Stimulated activated CD4-positive, alpha-beta T cell treated with anti-CD3 and anti-CD28 coated beads, Interleukin-4, amount 100 ng/mL, for 1 hour (primary cell): ENCODE data around the gene FLYWCH1.

Source experiments
- DNase-seq: peaks from one replicate; pipeline ENCODE4 v3.0.0-alpha.2; 2020

FLYWCH1 gene

GRCh38 chr16:2900526-2901075, 11.1 kb upstream of the FLYWCH1 start:
- DNase-seq = no peak

GRCh38 chr16:2902337-2903130, 9.2 kb upstream of the FLYWCH1 start:
- no peak for DNase-seq

DNA sequence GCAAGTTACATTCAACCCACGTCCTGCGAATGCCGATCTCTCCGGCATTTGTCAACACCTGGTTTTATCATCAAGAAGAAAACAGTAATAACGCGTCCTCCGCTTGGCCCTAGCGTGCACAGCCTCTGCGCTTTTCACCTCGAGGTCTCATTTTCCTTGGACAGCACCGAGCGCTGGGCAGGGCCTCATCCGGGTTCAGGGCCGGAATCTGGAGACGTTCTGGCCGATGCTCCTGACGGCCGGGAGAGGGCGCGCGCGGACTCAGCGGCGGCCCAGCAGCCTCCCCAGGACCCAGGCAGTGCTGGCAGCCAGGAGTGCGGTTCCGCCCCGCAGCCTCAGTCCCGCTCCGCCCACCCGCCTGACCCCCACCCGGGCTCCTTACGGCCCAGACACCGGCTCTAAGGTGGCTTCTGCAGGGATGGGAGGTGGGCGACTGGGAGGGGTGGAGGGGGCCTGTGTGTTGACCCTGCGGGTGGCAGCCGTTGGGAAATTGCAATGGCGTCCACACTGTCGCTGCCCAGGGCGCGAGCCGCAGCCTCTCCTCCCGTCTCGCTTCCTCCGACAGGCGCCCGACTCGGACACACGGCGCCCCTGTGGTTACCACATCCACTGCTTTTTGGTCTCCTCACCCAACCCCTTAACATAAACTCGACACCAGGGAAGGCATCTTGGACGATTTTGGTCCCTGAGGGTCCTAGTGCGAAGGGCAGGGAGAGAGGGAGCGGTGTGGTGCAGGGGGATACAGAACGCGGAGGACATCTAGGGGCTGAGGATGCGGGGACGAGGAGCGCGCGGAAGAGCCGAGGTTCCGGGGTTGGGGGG, 7.4 kb upstream of the FLYWCH1 start:
- peak; percentile 74 for DNase-seq

DNA sequence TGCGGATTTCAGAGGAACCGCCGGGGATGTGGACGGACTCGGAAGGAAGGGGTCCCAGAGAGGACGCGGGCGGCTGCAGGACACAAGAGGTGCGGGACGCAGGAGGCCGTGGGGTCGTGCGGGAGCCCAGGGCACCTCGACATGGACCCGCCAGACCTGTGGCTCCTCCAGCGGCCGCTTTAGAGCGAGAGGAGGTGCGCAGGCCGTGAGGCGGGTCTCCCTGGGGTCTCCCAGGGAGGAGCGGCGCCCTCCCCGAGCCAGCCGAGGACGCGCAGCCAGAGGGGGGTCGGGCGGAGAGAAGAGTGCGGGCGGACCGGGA, 6.8 kb upstream of the FLYWCH1 start:
- DNase-seq = no peak

DNA sequence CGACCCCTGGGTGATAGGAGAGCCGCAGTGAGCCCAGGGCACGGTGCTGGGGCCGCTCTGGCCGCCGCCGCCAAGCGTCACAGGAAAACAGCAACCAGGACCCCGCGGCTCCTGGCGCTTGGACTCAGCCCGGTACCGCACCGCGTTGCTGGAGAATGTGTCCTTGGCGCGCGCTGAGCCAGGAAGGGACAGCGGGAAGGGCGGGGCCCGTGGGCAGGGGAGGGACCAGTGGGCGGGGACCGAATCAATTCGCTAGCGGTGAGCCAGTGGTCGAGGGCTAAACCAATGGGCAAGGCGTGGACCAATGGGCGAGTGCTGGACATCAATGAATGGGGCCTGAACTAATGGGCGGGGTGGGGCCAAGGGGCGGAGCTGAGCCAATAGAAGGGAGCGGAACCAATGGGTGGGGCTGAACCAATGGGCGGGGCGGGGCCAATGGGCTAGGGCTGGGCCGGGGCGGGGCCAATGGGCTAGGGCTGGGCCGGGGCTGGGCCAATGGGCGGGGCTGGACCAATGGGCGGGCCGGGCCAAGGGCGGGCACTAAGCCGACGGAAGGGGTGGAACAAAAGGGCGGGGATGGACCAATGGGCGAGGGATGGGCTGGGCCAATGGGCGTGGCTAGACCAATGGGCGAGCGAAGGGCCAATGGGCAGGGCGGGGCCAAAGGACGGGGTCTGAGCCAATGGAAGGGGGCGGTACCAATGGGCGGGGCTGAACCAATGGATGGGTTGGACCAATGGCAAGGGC, 6.3 kb upstream of the FLYWCH1 start:
- peak; percentile 91 for DNase-seq

DNA sequence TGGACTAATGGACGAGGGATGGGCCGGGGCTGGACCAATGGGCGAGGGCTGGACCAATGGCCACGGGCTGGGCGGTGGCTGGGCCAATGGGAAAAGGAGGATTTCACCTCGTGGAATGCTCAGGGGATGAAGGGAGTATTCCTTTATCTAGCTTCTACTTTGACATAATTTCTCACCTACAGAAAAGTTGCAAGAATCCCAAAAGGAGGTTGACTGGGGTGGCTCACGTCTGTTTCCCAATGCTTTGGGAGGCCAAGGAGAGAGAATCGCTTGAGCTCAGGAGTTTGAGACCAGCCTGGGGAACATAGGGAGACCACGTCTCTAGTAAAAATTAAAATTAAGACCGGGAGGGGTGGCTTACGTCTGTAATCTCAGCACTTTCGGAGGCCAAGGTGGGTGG, 5.7 kb upstream of the FLYWCH1 start:
- DNase-seq = no peak

GRCh38 chr16:2907084-2907753, 4.5 kb upstream of the FLYWCH1 start:
- DNase-seq = peak; percentile 25

DNA sequence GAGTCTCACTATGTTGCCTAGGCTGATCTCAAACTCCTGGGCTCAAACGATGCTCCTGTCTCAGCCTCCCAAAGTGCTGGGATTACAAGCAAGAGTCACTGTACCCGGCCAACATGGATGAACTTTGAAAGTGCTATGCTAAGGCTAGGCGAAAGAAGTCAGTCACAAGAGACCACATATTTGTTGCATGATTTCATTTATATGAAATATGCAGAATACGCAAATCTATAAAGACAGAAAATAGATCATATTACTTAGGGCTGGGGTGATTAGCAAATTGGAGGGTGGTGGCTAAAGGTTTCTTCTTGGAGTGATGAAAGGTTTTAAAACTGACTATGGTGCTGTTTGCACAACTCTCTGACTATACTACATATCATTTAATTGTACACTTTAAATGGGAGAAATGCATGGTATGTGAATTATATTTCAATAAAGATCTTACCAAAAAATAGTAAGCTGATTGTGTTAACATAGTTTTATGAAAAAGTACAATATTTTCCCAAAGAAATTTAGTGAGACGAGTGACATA, 1.2 kb upstream of the FLYWCH1 start:
- no peak for DNase-seq

GRCh38 chr16:2912330-2913199, 834 bp downstream of the FLYWCH1 start:
- peak; percentile 35 for DNase-seq

DNA sequence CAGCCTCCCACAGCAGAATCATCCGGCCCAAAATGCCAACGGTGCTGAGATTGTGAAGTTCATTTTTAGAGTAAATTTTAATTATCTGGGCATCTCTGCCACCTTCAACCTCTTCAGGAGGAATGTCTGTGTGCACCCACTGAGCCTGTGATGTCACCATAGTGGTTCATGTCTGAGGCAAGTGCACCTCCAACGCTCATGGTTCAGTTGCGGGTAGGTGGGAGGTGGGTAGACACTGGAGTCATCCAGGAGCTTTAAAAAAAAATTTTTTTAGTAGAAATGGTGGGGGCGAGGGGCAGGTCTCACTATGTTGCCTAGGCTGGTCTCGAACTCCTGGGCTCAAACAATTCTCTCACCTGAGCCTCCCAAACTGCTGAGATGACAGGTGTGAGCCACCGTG, 1.9 kb downstream of the FLYWCH1 start:
- DNase-seq = no peak

GRCh38 chr16:2914233-2914632, 2.5 kb downstream of the FLYWCH1 start:
- no peak for DNase-seq

GRCh38 chr16:2915196-2915929, 3.6 kb downstream of the FLYWCH1 start:
- no peak for DNase-seq

- DNase-seq = peak; percentile 43
Measured at GRCh38 chr16:2919511-2920255, 8.0 kb downstream of the FLYWCH1 start.

- no peak for DNase-seq
Measured at GRCh38 chr16:2923481-2923880, 11.8 kb downstream of the FLYWCH1 start.

DNA sequence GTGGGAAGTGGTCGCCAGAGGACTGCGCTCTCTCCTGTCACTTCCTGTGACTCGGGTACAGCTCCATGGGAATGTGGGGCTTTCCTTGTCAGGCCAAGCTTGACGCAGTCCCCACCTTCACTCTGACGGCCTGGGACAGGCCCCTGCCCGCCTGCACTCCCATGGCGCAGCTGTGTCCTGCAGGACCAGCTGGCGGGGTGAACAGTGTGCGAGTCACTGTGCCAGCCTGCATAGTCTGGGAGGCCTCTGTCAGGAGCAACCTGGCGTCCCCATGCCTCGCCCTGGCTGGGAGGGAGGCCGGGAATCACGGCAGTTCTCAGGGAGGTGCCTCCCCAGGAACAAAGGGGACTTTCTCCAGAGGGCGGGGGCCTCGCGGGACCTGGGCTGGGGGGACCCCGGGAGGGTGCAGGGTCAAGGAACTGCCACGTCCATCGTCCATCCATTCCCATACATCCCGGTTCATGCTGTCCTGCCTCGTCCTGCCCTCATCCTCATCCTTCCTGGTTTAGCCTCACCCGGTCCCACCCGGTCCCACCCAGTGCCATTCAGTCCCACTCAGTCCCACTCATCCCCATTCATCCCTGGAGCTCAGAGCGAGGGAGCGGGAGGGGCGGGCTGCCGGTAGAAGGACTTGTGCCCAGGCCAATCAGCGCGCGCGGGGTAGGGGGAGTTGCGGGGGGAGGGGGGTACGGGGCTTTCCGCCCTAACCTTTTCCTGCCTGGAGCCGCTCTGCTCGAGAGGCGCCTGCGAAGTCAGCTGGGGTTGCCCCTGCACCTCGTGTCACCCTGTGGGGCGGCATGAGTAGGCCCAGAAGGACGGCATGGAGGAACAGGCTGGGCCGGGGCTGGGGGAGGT, 13.4 kb downstream of the FLYWCH1 start:
- DNase-seq = no peak

- DNase-seq = no peak
Measured at GRCh38 chr16:2925951-2926649, 14.4 kb downstream of the FLYWCH1 start.

DNA sequence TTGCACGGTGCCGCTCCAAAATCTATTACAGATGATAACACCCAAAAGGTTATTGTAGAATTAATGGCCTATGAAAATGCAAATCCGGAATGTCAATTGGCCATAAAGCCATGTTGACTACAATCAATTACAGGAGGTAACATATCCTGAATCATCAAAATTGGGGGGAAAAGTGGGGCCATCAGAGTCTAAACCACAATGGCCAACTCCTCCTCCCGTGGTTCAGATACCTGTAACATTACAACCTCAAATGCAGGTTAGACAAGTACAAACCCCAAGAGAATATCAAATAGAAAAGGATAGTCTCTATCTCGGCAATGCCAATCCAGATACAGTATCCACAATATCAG, 14.9 kb downstream of the FLYWCH1 start:
- no peak for DNase-seq

- DNase-seq = peak; percentile 82
Measured at GRCh38 chr16:2927010-2927646, 15.4 kb downstream of the FLYWCH1 start.
